Measurements from ENCODE around the gene ITGB3.

DNA sequence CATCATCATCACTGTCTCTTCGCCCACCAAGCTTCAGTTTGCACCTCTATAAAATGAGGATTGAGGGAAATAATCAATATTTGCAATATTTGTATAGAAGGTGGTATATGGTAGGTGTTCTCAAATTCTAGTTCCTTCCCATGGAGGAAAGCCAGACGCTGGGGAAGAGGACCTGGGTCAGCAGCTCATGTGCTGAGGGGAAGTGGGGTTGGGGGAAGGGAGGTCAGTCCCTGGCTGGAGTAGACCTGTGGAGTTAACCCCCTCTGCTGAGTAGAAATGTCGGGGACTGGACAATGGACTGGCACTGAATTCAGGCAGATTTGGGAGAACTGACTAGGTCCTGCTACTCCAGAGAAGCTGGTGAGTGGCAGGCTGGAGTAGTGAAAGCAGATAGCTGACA, 12.8 kb upstream of the ITGB3 start:
- TF ChIP-seq NFE2L1 (tag; IDR thresholded peaks at IDR 0.05; ENCODE audit: borderline replicate concordance, low read depth), result no peak
- TF ChIP-seq MAFK (IDR thresholded peaks at IDR 0.05; ENCODE audit: low read length), result no peak
- TF ChIP-seq, protein P1, sequence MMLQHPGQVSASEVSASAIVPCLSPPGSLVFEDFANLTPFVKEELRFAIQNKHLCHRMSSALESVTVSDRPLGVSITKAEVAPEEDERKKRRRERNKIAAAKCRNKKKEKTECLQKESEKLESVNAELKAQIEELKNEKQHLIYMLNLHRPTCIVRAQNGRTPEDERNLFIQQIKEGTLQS (IDR thresholded peaks at IDR 0.05), result no peak
- TF ChIP-seq, protein P1 (CRISPR knock-in tag; conservative IDR thresholded peaks at IDR 0.05), result no peak
